NAMALWA (cell line): Measurements from ENCODE around the gene ERVH48-1.
"Not testable (repeated sequence)": the region's sequence is repeated elsewhere in the genome, so short reads cannot be mapped to it uniquely, and the experiment has no call there.

Experiments
- DNase-seq: peaks from one replicate; pipeline ENCODE4 v3.0.0-alpha.2; 2015; ENCODE audit warnings: low spot score

Gene ERVH48-1

DNA sequence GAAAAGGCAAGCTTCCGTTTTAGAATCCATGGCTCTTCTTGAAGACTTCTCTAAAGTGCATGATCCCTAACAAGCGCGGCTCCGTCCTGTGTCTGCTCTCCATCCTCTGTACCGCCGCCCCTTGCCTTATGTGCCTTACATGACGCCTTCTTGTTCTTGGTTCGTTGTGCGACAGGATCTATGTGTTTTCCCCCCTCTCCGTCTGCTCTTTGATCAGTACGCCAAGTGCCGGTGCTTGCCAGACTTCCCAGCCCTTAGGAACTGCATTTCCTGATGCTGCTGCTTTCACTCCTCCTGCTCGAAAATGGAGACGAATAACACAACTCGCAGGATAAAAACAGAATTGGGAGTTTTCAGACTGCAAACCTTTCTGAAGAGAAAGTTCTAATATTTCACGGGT, 19.2 kb downstream of the ERVH48-1 start:
- no peak for DNase-seq

- DNase-seq, result no peak
These were observed 20.2 kb downstream of the ERVH48-1 start for GRCh38 chr21:42905195-42905594.

GRCh38 chr21:42903817-42904216, 21.6 kb downstream of the ERVH48-1 start:
- DNase-seq, result no peak

DNA sequence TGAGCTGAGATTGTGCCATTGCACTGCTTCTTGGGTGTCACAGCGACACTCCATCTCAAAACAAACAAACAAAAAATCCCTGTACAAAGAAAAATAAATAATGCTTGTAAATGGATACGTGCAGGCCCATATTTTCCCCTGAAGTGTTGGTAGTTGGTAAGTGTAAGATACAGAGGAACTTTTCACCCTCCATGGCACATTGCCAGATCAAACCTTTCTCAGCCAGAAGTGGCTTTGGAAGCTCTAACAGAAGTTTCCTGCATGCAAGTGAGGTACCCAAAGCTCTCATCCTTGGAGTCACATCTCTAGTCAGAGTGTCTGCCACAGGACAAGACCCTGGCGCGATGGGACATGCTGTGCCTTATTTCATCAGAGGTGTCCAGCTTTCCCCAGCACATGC, 25.0 kb downstream of the ERVH48-1 start:
- DNase-seq, result no peak

DNA sequence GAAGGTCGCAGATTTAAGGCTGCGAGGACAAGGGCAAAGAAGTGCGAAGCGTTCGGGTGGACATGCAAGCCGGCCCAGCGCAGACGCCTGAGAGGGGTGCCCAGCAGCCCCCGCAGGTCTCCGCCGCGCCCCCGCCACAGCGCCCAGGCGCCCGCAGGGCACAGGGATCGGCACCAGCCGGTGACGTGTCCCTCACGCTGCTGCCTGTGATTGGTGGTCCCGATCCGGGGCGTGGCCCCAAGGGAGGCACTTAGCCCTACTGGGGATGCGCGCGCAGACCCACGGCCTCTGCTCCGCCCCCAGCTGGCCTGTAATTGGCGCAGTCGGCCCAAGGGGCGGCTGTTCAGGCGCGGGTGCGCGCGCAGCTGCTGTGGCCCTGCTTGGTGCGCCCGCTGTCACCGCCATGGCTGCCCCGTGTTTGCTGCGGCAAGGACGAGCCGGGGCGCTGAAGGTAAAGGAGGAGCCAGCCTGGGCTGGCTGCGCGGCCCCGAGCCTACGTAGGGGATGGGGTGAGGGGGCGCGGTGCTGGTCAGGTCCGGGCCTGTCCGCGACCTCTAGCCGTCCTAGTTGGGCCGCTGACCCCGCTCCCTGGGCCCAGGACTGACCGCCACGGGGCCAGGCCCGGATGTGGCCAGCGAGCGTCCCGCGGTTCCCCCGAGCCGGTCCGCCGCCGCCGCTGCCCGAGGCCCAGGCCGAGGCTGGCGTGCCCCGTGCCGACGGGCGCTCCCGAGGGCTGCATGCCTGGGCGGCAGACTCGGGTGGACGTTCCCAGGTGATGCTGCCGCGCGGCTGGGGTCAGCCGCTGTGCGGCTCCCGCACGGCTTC, 32.3 kb downstream of the ERVH48-1 start, which contains the start of gene NDUFV3:
Gene NDUFV3 (plus strand): TSS at position 379 of the 825 bp plus-strand sequence. CDS start 25 bp downstream, at position 404.
- DNase-seq, result peak; percentile 99

- no peak for DNase-seq
These were observed 32.9 kb downstream of the ERVH48-1 start for GRCh38 chr21:42892582-42892930.

DNA sequence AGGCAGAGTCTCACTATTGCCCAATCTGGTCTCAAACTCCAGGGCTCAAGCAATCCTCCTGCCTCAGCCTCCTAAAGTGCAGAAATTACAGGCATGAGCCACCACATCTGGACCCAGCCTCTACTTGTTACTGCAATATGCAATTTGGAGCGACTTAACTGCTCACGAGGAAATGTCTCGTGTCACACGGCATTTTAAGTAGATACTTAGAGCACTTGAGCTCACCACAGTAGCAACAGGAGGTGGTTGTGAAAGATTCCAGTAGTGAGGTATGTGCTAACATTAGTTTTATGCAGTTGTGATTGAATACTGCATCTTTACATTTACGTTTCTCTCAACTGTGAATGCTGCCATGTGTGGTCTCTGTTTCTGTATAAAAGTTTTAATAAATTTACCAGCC, 38.1 kb downstream of the ERVH48-1 start:
- no peak for DNase-seq

DNA sequence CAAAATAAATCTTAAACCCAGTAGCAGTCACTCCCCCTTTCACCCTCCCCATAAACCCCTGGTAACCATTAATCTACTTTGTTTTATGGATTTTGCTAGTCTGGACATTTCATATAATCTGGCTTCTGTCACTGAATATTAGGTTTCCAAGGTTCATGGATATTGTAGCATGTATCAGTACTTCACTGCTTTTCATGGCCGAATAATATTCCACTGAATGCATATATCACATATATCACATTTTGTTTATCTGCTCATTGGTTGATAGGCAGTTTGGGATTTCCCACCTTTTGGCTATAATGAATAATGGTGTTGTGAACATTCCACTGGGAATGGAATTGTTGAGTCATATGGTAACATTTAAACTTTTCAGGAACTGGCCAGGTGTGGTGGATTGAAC, 41.5 kb downstream of the ERVH48-1 start:
- no peak for DNase-seq

DNA sequence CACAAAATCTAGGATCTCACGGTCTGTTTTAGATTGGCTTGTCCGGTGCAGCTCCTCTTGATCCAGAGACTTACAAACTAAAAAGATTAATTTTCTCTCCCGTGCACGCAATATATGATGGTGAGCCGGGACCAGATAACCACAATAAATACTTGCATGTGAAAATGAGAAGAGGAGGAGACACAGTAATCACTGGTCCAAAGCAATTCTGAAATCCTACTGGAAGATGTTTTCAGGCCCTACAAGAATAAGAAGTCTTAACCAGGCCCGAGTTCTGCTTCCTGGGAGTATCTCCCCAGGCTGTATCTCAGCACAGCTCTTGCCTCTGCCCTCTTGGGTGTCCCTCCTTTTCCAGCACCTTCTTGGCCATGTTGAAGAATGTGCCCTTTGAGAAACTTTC, 45.1 kb downstream of the ERVH48-1 start:
- DNase-seq, result peak; percentile 15

DNA sequence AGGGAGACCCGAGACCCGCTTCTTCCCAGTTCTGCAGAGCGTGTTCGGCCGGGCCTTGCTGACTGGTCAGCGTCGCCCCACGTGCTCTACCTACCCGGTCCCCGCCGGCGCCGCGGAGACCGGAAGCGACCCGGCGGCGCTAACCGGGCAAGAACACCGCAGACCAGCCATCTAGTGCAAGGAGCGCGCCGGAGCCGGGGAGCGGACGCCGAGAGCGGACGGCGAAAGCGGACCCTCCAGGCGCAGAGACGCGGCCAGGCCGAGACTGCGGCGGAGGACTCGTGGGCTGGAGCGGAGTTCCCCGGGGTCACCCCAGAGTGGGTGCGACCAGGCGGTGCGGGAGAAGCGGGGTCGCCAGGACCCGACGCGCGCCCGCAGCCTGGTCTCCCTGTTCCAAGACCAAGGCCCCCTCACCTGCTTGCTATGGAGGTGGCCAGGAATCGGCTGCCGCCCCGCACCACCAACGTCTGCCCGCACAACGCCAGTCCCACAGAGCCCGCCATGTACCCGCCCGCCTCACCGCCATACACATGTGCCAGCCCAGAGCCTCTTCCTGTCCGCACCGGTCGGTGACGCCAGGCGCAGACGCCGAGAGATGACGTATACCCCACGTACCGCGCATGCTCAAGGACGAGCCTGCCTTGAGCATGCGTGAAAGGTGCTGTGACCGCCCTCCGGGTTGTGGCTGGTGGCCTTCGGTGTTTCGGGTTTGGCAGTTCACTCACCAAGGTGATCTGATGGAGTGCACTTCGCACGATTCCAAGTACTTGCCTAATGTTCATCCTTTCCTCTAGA, 46.2 kb downstream of the ERVH48-1 start, which contains the start of gene WDR4:
Gene WDR4 (minus strand): TSS at position 547 of the 795 bp plus-strand sequence. CDS start 44 bp downstream, at position 503.
- DNase-seq, result peak; percentile 99

DNA sequence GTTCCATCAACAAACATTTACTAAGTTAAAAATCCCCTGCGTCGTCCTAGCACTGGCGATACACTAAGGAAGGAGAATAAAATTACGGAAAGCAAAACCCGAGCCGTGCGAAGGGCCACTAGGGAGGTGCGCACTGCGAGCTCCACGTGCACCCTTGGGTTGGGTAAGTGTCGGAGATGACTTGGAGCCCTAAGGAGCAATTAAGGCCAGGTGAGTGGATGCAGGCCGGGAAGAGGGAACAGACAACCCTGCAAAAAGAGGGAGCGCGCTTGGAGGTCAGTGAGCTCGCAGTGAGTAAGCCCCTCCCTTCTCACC, 46.8 kb downstream of the ERVH48-1 start:
- no peak for DNase-seq

GRCh38 chr21:42875811-42876210, 49.6 kb downstream of the ERVH48-1 start:
- DNase-seq, result not testable (repeated sequence)

DNA sequence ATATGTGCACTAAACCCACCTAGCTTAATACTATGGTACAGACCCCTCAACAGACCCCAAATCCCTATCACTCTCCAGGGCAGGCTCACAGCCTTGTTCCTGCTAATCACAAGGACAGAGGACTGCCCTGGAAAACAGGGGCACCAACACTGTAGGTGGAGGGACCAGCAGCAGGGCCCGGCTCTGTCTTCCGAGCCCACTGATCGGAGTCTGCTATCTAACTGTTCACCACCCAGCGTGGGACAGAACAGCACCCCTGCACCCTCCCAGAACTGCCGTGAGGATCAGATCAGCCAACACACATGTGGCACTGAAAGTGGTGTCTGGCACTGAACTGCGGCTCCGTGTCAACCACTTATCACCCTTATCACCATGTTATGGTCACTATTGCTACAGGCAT, 52.3 kb downstream of the ERVH48-1 start:
- DNase-seq, result no peak

DNA sequence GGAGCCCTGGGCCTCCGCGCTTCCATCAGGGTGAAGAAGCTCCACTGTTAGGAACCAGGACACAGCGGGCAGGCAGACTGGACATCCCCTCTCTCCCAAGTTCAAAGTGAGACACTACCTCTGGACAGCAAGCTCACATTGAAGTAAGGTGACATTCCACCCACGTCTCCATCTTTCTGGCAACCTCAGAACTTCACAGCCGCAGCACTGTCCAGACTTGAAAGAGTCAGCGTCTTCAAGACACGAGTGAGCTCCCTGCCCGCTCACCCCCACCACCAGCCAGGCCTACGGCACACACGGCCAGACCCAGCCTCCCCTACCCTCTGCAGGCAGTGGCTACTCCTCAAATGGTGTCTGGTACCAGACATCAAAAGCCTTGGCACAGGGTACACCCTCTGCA, 57.2 kb downstream of the ERVH48-1 start:
- DNase-seq, result no peak
